ENCODE measurements around the gene MLX.
A peak's percentile ranks its signal among the peaks of the same experiment; 100 is the strongest.

DNA sequence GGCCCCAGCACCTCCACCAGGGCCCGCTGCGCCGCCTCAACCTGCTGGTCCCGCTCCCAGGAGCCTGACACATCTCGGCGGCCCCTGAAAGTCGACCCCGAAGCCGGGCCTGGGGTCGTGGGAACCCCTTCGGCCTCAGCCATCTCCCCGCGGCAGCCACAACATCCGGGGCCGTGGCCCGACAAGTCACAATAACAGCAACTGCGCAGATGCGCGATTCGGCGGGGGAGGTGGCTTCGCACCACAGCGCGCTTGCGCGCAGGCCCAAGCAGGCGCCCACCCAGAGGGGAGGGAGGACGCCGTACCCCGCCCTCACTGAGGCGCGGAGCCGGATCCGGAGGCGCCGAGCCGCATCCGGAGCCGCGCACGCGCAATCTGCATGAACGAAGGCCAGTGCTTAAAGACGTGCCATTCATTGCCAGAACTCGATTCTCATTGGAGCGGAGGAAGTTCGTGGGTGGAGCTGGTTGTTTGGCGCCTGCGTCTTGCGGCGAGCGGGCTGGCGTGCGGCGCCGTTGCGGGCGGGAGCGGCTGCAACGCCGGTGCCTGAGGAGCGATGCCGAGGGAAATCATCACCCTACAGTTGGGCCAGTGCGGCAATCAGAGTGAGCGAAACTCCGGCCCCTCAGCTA is 42.4 kb downstream of the MLX start, which contains the start of the genes RETREG3 and TUBG1:
- TF ChIP-seq, protein P1, sequence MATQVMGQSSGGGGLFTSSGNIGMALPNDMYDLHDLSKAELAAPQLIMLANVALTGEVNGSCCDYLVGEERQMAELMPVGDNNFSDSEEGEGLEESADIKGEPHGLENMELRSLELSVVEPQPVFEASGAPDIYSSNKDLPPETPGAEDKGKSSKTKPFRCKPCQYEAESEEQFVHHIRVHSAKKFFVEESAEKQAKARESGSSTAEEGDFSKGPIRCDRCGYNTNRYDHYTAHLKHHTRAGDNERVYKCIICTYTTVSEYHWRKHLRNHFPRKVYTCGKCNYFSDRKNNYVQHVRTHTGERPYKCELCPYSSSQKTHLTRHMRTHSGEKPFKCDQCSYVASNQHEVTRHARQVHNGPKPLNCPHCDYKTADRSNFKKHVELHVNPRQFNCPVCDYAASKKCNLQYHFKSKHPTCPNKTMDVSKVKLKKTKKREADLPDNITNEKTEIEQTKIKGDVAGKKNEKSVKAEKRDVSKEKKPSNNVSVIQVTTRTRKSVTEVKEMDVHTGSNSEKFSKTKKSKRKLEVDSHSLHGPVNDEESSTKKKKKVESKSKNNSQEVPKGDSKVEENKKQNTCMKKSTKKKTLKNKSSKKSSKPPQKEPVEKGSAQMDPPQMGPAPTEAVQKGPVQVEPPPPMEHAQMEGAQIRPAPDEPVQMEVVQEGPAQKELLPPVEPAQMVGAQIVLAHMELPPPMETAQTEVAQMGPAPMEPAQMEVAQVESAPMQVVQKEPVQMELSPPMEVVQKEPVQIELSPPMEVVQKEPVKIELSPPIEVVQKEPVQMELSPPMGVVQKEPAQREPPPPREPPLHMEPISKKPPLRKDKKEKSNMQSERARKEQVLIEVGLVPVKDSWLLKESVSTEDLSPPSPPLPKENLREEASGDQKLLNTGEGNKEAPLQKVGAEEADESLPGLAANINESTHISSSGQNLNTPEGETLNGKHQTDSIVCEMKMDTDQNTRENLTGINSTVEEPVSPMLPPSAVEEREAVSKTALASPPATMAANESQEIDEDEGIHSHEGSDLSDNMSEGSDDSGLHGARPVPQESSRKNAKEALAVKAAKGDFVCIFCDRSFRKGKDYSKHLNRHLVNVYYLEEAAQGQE (IDR thresholded peaks at IDR 0.05; ENCODE audit: insufficient read depth in 1 of 2, low read depth in 2 of 2, low read length in 2 of 2) = peak in 1 of 2 experiments; percentile 16; a peak in 2 of 4 replicates
- TF ChIP-seq TAF1 (IDR thresholded peaks at IDR 0.05; ENCODE audit: borderline replicate concordance, insufficient read depth, low read length) = peak; percentile 83; the same call in 1 of the 2 replicates
- TF ChIP-seq POLR2AphosphoS5 (IDR thresholded peaks at IDR 0.05; ENCODE audit: low read depth, low read length) = peak; percentile 94
- no peak for TF ChIP-seq SIN3A (IDR thresholded peaks at IDR 0.05; ENCODE audit: borderline replicate concordance, insufficient read depth, low read length)

All from PFSK-1 (cell line).